K562 (cell line): Measurements from ENCODE around the gene ALOX12. TPM values are rescaled to one million over a fixed set of nuclear protein-coding genes. Genes with fewer than 3 reads are reported as not detected.

Experiments used
- BCOR ChIP-seq: fragments of 450-650 bp; IDR thresholded peaks from 2 replicates; pipeline ENCODE4 v1.6.1; 2016
- CTBP1 ChIP-seq: fragments of 450-650 bp; IDR thresholded peaks from 2 replicates; pipeline ENCODE4 v1.6.1; 2016; ENCODE audit warnings: borderline replicate concordance
- DMBX1 ChIP-seq: fragments of 250-450 bp; sonication (Bioruptor Pico); IDR thresholded peaks from 2 replicates; pipeline ENCODE4 v1.8.0; 2022; ENCODE audit warnings: inconsistent platforms, mild to moderate bottlenecking, moderate library complexity, borderline replicate concordance
- EP300 ChIP-seq: IDR thresholded peaks from 2 replicates; pipeline ENCODE4 v1.6.1; 2012; ENCODE audit warnings: low read length, improper control_type of control experiment
- GATAD2B ChIP-seq: fragments of 450-650 bp; IDR thresholded peaks from 2 replicates; pipeline ENCODE4 v1.6.1; 2017; ENCODE audit warnings: mild to moderate bottlenecking, borderline replicate concordance
- KDM1A ChIP-seq, 2 experiments: fragments of 450-650 bp; IDR thresholded peaks; 2 replicates each; pipeline ENCODE4 v1.6.1; 2016; ENCODE audit warnings: mild to moderate bottlenecking in 2 of 2
- KLF16 ChIP-seq: IDR thresholded peaks from 2 replicates; pipeline ENCODE4 v1.6.1; 2016; ENCODE audit warnings: antibody characterized with exemption
- NBN ChIP-seq: fragments of 450-650 bp; IDR thresholded peaks from 2 replicates; pipeline ENCODE4 v1.6.1; 2016; ENCODE audit warnings: low read depth, mild to moderate bottlenecking
- NCOR1 ChIP-seq: fragments of 450-650 bp; IDR thresholded peaks from 2 replicates; pipeline ENCODE4 v1.6.1; 2016; ENCODE audit warnings: mild to moderate bottlenecking, moderate library complexity
- POLR2AphosphoS5 ChIP-seq: IDR thresholded peaks from 2 replicates; pipeline ENCODE4 v1.6.1; 2011; ENCODE audit warnings: mild to moderate bottlenecking, low read depth, low read length, moderate library complexity; ENCODE audit not compliant: control insufficient read depth, insufficient read depth
- polyA plus RNA-seq, 8 experiments: library from polyadenylated mRNA; depleted of rRNA in 4 of 8; stranded (reverse) in 5 of 8; unstranded in 3 of 8; fragments of >200 nt; fragmentation: Nextera tagmentation in 2 of 8; fragmentation: Illumina TruSeq in 1 of 8; extraction: Ambion mirVana in 2 of 8; extraction: Trizol in 1 of 8; gene quantifications; 2 replicates each; pipeline versions ENCODE4 v1.2.1 to v1.2.3, GENCODE V29; 2011 to 2014; ENCODE audit warnings: inconsistent platforms in 1 of 8, missing spikeins in 1 of 8
- total RNA-seq, 7 experiments: library from RNA; depleted of rRNA in 6 of 7; stranded (reverse); fragments of >200 nt in 6 of 7; fragmentation: Illumina TruSeq in 2 of 7; extraction: Trizol in 2 of 7; gene quantifications; 2 replicates each; pipeline versions ENCODE4 v1.2.1 to v1.2.3, GENCODE V29; 2011 to 2021; ENCODE audit warnings: low replicate concordance in 1 of 7
- TF ChIP-seq, protein P1 (sequence below): fragments of 450-650 bp; IDR thresholded peaks from 2 replicates; pipeline ENCODE4 v1.6.1; 2016; ENCODE audit warnings: mild to moderate bottlenecking
- TF ChIP-seq, protein P2 (sequence below): IDR thresholded peaks from 2 replicates; pipeline ENCODE4 v1.6.1; 2012; ENCODE audit warnings: low read depth, low read length, improper control_type of control experiment, borderline replicate concordance

ALOX12 gene
- total and polyA plus RNA-seq, 9 of the 15 experiments (the other 6 are each of a cell fraction or from before 2014, with no cell fraction given), result 0.09 to 1.1 (median 0.47) TPM; not detected in 1

DNA sequence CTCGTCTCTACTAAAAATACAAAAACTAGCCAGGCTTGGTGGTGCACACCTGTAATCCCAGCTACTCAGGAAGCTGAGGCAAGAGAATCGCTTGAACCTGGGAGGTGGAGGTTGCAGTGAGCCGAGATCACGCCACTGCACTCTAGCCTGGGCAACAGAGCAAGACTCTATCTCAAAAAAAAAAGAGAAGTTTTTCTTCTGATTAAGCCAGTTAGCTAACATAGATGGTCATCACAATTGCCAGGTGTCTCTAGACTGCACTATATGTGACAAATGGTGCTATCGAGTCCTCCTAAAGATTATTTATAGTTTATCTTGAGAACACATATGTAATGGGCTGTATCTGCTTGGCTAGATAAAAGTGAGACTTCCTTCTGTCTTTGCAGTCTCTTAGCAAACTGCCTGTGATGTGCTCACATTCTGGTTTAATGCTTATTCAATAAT, 2.2 kb upstream of the ALOX12 start (continued):
- TF ChIP-seq, protein P1, sequence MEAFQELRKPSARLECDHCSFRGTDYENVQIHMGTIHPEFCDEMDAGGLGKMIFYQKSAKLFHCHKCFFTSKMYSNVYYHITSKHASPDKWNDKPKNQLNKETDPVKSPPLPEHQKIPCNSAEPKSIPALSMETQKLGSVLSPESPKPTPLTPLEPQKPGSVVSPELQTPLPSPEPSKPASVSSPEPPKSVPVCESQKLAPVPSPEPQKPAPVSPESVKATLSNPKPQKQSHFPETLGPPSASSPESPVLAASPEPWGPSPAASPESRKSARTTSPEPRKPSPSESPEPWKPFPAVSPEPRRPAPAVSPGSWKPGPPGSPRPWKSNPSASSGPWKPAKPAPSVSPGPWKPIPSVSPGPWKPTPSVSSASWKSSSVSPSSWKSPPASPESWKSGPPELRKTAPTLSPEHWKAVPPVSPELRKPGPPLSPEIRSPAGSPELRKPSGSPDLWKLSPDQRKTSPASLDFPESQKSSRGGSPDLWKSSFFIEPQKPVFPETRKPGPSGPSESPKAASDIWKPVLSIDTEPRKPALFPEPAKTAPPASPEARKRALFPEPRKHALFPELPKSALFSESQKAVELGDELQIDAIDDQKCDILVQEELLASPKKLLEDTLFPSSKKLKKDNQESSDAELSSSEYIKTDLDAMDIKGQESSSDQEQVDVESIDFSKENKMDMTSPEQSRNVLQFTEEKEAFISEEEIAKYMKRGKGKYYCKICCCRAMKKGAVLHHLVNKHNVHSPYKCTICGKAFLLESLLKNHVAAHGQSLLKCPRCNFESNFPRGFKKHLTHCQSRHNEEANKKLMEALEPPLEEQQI, result peak; percentile 84
- TF ChIP-seq NBN, result peak; percentile 81; the same call in 1 of the 2 replicates
- TF ChIP-seq NCOR1, result peak; percentile 96
- peak; percentile 74 for TF ChIP-seq POLR2AphosphoS5
- peak; percentile 81 to 83 for TF ChIP-seq KDM1A (IDR thresholded peaks at IDR 0.05)
- TF ChIP-seq EP300, result peak; percentile 93
- peak; percentile 95 for TF ChIP-seq KLF16
- TF ChIP-seq, protein P2, sequence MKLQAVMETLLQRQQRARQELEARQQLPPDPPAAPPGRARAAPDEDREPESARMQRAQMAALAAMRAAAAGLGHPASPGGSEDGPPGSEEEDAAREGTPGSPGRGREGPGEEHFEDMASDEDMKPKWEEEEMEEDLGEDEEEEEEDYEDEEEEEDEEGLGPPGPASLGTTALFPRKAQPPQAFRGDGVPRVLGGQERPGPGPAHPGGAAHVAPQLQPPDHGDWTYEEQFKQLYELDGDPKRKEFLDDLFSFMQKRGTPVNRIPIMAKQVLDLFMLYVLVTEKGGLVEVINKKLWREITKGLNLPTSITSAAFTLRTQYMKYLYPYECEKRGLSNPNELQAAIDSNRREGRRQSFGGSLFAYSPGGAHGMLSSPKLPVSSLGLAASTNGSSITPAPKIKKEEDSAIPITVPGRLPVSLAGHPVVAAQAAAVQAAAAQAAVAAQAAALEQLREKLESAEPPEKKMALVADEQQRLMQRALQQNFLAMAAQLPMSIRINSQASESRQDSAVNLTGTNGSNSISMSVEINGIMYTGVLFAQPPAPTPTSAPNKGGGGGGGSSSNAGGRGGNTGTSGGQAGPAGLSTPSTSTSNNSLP, result peak; percentile 90; the same call in 1 of the 2 replicates
- TF ChIP-seq BCOR, result peak; percentile 89
- TF ChIP-seq CTBP1, result peak; percentile 67; the same call in 1 of the 2 replicates
- peak; percentile 25; the same call in 1 of the 2 replicates for TF ChIP-seq DMBX1 (CRISPR knock-in tag)
- peak; percentile 82 for TF ChIP-seq GATAD2B
